Testis (tissue), 3 donors: ENCODE data around the gene RSAD2. TPM values are rescaled to one million over a fixed set of nuclear protein-coding genes. Genes with fewer than 3 reads are reported as not detected.

Source experiments
- DNase-seq: peaks from one replicate; pipeline ENCODE4 v3.0.0-alpha.2; 2019
- H3K27ac ChIP-seq, 2 donors: fragments of 200-600 bp; sonication (generic); one replicate each; pipeline ENCODE4 v1.5.1; 2019
- H3K27me3 ChIP-seq: fragments of 200-600 bp; sonication (generic); one replicate; pipeline ENCODE4 v1.5.1; 2019
- H3K36me3 ChIP-seq: fragments of 200-600 bp; sonication (generic); one replicate; pipeline ENCODE4 v1.5.1; 2017; ENCODE audit warnings: low read depth; ENCODE audit errors: missing control alignments
- H3K4me1 ChIP-seq: fragments of 200-600 bp; sonication (generic); one replicate; pipeline ENCODE4 v1.5.1; 2019
- H3K4me3 ChIP-seq, 2 donors: fragments of 200-600 bp; sonication (generic); one replicate each; pipeline ENCODE4 v1.5.1; 2017 to 2019
- H3K9me3 ChIP-seq: fragments of 200-600 bp; sonication (generic); one replicate; pipeline ENCODE4 v1.5.1; 2017
- POLR2A ChIP-seq: fragments of 450-650 bp; IDR thresholded peaks from one replicate; pipeline ENCODE4 v1.6.1; 2017; ENCODE audit warnings: antibody characterized with exemption, mild to moderate bottlenecking, moderate library complexity
- WGBS, 2 donors: methylation state at CpG; one replicate each; pipeline ENCODE4 v1.1.5; 2018; 5-methylcytosine and 5-hydroxymethylcytosine counted together
- intact Hi-C: fragments of 100-400 bp; cut with DNase I; formaldehyde crosslinking; loops from one replicate; pipeline ENCODE4 v1.15.1; 2023; ENCODE audit warnings: low total_unique reads
- polyA plus RNA-seq: library from polyadenylated mRNA; stranded (reverse); fragments of 350-450 nt; fragmentation: Illumina TruSeq; extraction: RNeasy Lipid Tissue Mini Kit (QIAGEN cat#74804); gene quantifications from one replicate; pipeline ENCODE4 v1.2.3, GENCODE V29; 2014; ENCODE audit warnings: low read depth, low replicate concordance; ENCODE audit not compliant: insufficient read depth
- total RNA-seq, 2 donors: library from RNA; depleted of rRNA; stranded (reverse); fragments of >200 nt; gene quantifications; one replicate each; pipeline ENCODE4 v1.2.3, GENCODE V29; 2016
- TF ChIP-seq, protein P1 (sequence below), 3 experiments: fragments of 450-650 bp in 2 of 3; fragments of 200-600 bp in 1 of 3; sonication (generic) in 1 of 3; IDR thresholded peaks; one replicate each; pipeline ENCODE4 v1.5.1; 2016 to 2019; ENCODE audit warnings: antibody characterized with exemption in 3 of 3, mild to moderate bottlenecking in 2 of 3, moderate library complexity in 1 of 3

Gene RSAD2
- total and polyA plus RNA-seq, 3 donors from 2014 or later = 2.3 to 5.5 (median 4.4) TPM

DNA sequence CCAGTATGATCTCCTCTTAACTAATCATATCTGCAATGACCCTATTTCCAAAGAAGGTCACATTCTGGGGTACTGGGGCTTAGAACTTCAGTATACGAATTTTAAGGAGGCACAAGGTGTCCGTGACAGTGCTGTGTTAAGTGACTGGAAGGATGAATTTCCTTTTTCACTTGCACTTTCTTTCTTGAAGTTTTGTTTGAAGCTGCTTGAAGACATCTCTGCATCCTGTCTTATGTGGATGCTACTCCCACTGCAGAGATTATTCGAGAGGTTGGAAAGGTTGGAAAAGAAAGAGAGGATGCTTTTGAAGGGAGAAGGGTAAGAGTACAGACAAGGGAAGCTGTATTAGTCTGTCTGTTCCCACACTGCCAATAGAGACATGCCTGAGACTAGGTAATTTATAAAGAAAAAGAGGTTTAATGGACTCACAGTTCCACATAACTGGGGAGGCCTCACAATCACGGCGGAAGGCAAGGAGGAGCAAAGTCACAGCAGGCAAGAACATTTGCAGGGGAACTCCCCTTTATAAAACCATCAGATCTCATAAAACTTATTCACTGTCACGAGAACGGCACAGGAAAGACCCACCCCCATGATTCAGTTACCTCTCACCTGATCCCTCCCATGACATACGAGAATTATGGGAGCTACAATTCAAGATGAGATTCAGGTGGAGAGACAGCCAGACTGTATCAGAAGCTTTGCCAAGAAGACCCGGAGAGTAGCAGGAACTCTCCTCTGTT, 36.0 kb downstream of the RSAD2 start:
- Histone ChIP-seq H3K36me3 (no peaks in the 10 kb centered on the region), H3K4me1 (no peaks in the 10 kb centered on the region), H3K27me3 (no peaks in the 10 kb centered on the region), H3K9me3 (no peaks in the 10 kb centered on the region), H3K4me3 (no peak overlapping the region), H3K27ac (no peak overlapping the region)
- intact Hi-C loops = loop anchor here (10.0 kb wide), 1 partner anchor 111 kb away; no protein-coding TSS in a partner anchor
- DNase-seq = no peak
- 94% methylated on average over 9 of the region's 9 CpGs for WGBS, 2 donors
- no peak for TF ChIP-seq POLR2A
- TF ChIP-seq, protein P1, sequence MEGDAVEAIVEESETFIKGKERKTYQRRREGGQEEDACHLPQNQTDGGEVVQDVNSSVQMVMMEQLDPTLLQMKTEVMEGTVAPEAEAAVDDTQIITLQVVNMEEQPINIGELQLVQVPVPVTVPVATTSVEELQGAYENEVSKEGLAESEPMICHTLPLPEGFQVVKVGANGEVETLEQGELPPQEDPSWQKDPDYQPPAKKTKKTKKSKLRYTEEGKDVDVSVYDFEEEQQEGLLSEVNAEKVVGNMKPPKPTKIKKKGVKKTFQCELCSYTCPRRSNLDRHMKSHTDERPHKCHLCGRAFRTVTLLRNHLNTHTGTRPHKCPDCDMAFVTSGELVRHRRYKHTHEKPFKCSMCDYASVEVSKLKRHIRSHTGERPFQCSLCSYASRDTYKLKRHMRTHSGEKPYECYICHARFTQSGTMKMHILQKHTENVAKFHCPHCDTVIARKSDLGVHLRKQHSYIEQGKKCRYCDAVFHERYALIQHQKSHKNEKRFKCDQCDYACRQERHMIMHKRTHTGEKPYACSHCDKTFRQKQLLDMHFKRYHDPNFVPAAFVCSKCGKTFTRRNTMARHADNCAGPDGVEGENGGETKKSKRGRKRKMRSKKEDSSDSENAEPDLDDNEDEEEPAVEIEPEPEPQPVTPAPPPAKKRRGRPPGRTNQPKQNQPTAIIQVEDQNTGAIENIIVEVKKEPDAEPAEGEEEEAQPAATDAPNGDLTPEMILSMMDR (IDR thresholded peaks at IDR 0.05) = no peak

DNA sequence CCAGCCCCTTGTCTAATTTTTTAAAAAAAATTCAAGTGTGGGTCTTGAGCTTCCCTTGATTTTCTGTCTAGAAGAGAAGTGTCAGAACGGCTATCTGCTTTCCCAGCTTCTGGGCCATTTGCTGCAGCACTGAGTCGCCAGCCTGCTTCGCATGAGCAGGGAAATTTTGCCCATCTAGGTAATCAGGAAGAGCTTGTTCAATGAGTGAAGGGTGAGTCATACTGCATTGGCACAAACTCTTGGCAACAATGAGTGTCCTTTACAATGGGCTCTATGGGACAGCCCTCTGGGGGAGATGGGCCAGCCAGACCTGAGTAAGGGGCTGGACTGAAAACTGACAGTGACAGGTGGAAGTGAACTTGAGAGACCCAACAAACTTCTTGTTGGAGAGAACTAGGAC, 37.3 kb downstream of the RSAD2 start:
- WGBS, 2 donors = 87 to 90% methylated on average over 3 of the region's 3 CpGs
- no peaks in the 10 kb centered on the region for H3K27me3 ChIP-seq
- intact Hi-C loops = loop anchor here (10.0 kb wide), 1 partner anchor 110 kb away; no protein-coding TSS in a partner anchor

GRCh38 chr2:6915399-6915798, 37.8 kb downstream of the RSAD2 start:
- 81 to 89% methylated on average over 2 of the region's 2 CpGs for WGBS, 2 donors
- no peak for DNase-seq
- no peaks in the 10 kb centered on the region for H3K9me3 ChIP-seq
- TF ChIP-seq POLR2A = no peak
- TF ChIP-seq, protein P1 (IDR thresholded peaks at IDR 0.05) = no peak
- H3K27me3 ChIP-seq = no peaks in the 10 kb centered on the region
- H3K4me3 ChIP-seq = no peak overlapping the region
- H3K27ac ChIP-seq = no peak overlapping the region
- intact Hi-C loops = loop anchor here (10.0 kb wide), 1 partner anchor 109 kb away; no protein-coding TSS in a partner anchor
- no peaks in the 10 kb centered on the region for H3K36me3 ChIP-seq
- H3K4me1 ChIP-seq = peaks cover 5% of the 10 kb centered on the region

More for the DNA sequence above, 37.3 kb downstream of the RSAD2 start:
- H3K9me3 ChIP-seq = no peaks in the 10 kb centered on the region
- H3K4me3 ChIP-seq = no peak overlapping the region
- H3K27ac ChIP-seq = no peak overlapping the region
- TF ChIP-seq, protein P1 (IDR thresholded peaks at IDR 0.05) = no peak
- no peak for TF ChIP-seq POLR2A
- no peaks in the 10 kb centered on the region for H3K4me1 ChIP-seq
- H3K36me3 ChIP-seq = no peaks in the 10 kb centered on the region
- DNase-seq = no peak

- no peak overlapping the region for H3K4me3 ChIP-seq
- intact Hi-C loops = loop anchor here (10.0 kb wide), 1 partner anchor 109 kb away; no protein-coding TSS in a partner anchor
- no peaks in the 10 kb centered on the region for H3K27me3 ChIP-seq
- 68 to 75% methylated on average over 3 of the region's 3 CpGs for WGBS, 2 donors
- no peak for TF ChIP-seq POLR2A
- TF ChIP-seq, protein P1 (IDR thresholded peaks at IDR 0.05) = no peak
- DNase-seq = no peak
- H3K27ac ChIP-seq = no peak overlapping the region
- no peaks in the 10 kb centered on the region for H3K9me3 ChIP-seq
- H3K4me1 ChIP-seq = peaks cover 9% of the 10 kb centered on the region
- H3K36me3 ChIP-seq = no peaks in the 10 kb centered on the region
Measured at GRCh38 chr2:6916224-6916623, 38.6 kb downstream of the RSAD2 start.
